Fibroblast of lung (primary cell): ENCODE measurements around the gene SELENOI. TPM values are rescaled to one million over a fixed set of nuclear protein-coding genes. Genes with fewer than 3 reads are reported as not detected.

ENCODE experiments used
- DNase-seq, 2 donors: peaks; one replicate each; pipeline versions ENCODE4 v3.0.0 to v3.0.0-alpha.2; 2010; ENCODE audit warnings: low read depth in 2 of 2
- H2AFZ ChIP-seq: 2 replicates; pipeline ENCODE4 v1.5.1; 2012; ENCODE audit warnings: low read length, control low read depth, inconsistent platforms
- H3K27ac ChIP-seq: 2 replicates; pipeline ENCODE4 v1.5.1; 2011; ENCODE audit warnings: low read length, control low read depth; ENCODE audit not compliant: insufficient read depth
- H3K27me3 ChIP-seq: 2 replicates; pipeline ENCODE4 v1.5.1; 2011; ENCODE audit warnings: mild to moderate bottlenecking, low read length; ENCODE audit not compliant: control insufficient read depth, insufficient read depth
- H3K36me3 ChIP-seq: 2 replicates; pipeline ENCODE4 v1.5.1; 2011; ENCODE audit warnings: low read length; ENCODE audit not compliant: control insufficient read depth, insufficient read depth
- H3K4me1 ChIP-seq: 2 replicates; pipeline ENCODE4 v1.5.1; 2011; ENCODE audit warnings: low read length; ENCODE audit not compliant: control insufficient read depth, insufficient read depth; ENCODE audit errors: extremely low read depth
- H3K4me2 ChIP-seq: 2 replicates; pipeline ENCODE4 v1.5.1; 2011; ENCODE audit warnings: low read length, control low read depth; ENCODE audit not compliant: insufficient read depth; ENCODE audit errors: extremely low read depth
- H3K4me3 ChIP-seq, 4 experiments: fragments of 200-600 bp in 1 of 4; sonication (generic) in 1 of 4; replicated peaks in 1 of 4; 2 replicates each; pipeline ENCODE4 v1.5.1; 2011 to 2016; ENCODE audit warnings: low read length in 4 of 4, low read depth in 3 of 4, mild to moderate bottlenecking in 3 of 4, control low read depth in 2 of 4, inconsistent platforms in 1 of 4, mixed read lengths in 1 of 4; ENCODE audit not compliant: insufficient read depth in 1 of 4; ENCODE audit errors: control extremely low read depth in 1 of 4
- H3K79me2 ChIP-seq: 2 replicates; pipeline ENCODE4 v1.5.1; 2012; ENCODE audit warnings: mild to moderate bottlenecking, low read length, inconsistent platforms; ENCODE audit not compliant: control insufficient read depth, insufficient read depth
- H3K9ac ChIP-seq: 2 replicates; pipeline ENCODE4 v1.5.1; 2011; ENCODE audit warnings: mild to moderate bottlenecking, low read length, control low read depth; ENCODE audit not compliant: insufficient read depth
- H3K9me3 ChIP-seq: 2 replicates; pipeline ENCODE4 v1.5.1; 2012; ENCODE audit warnings: low read depth, low read length; ENCODE audit not compliant: control insufficient read depth, insufficient read depth
- H4K20me1 ChIP-seq: 2 replicates; pipeline ENCODE4 v1.5.1; 2011; ENCODE audit warnings: low read length; ENCODE audit not compliant: control insufficient read depth, insufficient read depth; ENCODE audit errors: extremely low read depth
- CTCF ChIP-seq, 2 donors: IDR thresholded peaks in 1 of 2; conservative IDR thresholded peaks in 1 of 2; 1 replicate in 1 of 2; 2 replicates in 1 of 2; pipeline ENCODE4 v1.5.1; 2011 to 2012; ENCODE audit warnings: low read length in 2 of 2, control low read depth in 1 of 2, inconsistent platforms in 1 of 2, low read depth in 1 of 2, mild to moderate bottlenecking in 1 of 2
- EZH2 ChIP-seq: IDR thresholded peaks from 2 replicates; pipeline ENCODE4 v1.5.1; 2012; ENCODE audit warnings: low read length, control low read depth, mild to moderate bottlenecking; ENCODE audit errors: missing control alignments
- polyA plus RNA-seq, 2 donors: library from polyadenylated mRNA; depleted of rRNA in 1 of 2; stranded (reverse) in 1 of 2; unstranded in 1 of 2; fragments of >200 nt; gene quantifications; 2 replicates each; pipeline ENCODE4 v1.2.1, GENCODE V29; 2011 to 2012; ENCODE audit warnings: missing spikeins in 1 of 2
- total RNA-seq: library from RNA; depleted of rRNA; stranded (reverse); fragments of >200 nt; gene quantifications from 2 replicates; pipeline ENCODE4 v1.2.1, GENCODE V29; 2014

SELENOI gene
- total and polyA plus RNA-seq, 2 donors (not counting 1 experiment from before 2014, with no cell fraction given): 11.9 to 18.8 TPM

GRCh38 chr2:26411419-26411818 is 65.5 kb downstream of the SELENOI start:
- no peak overlapping the region for H2AFZ ChIP-seq
- no peak overlapping the region for H3K4me3 ChIP-seq
- no peaks in the 10 kb centered on the region for H4K20me1 ChIP-seq
- no peaks in the 10 kb centered on the region for H3K9me3 ChIP-seq
- H3K27ac ChIP-seq: no peak overlapping the region
- no peak overlapping the region for H3K4me2 ChIP-seq
- H3K79me2 ChIP-seq: no peaks in the 10 kb centered on the region
- no peak for DNase-seq
- TF ChIP-seq EZH2: no peak
- H3K36me3 ChIP-seq: no peaks in the 10 kb centered on the region
- peaks cover 5% of the 10 kb centered on the region for H3K27me3 ChIP-seq
- H3K4me1 ChIP-seq: no peaks in the 10 kb centered on the region
- H3K9ac ChIP-seq: no peak overlapping the region

GRCh38 chr2:26412091-26412673 is 66.2 kb downstream of the SELENOI start:
- Histone ChIP-seq H3K36me3 (no peaks in the 10 kb centered on the region), H3K4me1 (no peaks in the 10 kb centered on the region), H3K4me3 (no peak overlapping the region), H3K27me3 (peaks cover 5% of the 10 kb centered on the region), H3K9me3 (no peaks in the 10 kb centered on the region), H3K27ac (no peak overlapping the region), H3K79me2 (no peaks in the 10 kb centered on the region), H3K4me2 (peak overlapping the region; percentile 44), H3K9ac (no peak overlapping the region), H4K20me1 (no peaks in the 10 kb centered on the region), H2AFZ (peak overlapping the region; percentile 2)
- DNase-seq: peak in 1 of 2 donors; percentile 21
- TF ChIP-seq EZH2 (no peak), CTCF (conservative IDR thresholded peaks at IDR 0.05 in 1 of 2, IDR thresholded peaks at IDR 0.05 in 1 of 2; ENCODE audit: low read depth in 1 of 2, low read length in 2 of 2) (no peak)

- no peaks in the 10 kb centered on the region for H3K79me2 ChIP-seq
- no peaks in the 10 kb centered on the region for H3K36me3 ChIP-seq
- no peak overlapping the region for H2AFZ ChIP-seq
- no peak overlapping the region for H3K4me2 ChIP-seq
- H3K27ac ChIP-seq: no peak overlapping the region
- TF ChIP-seq EZH2 (no peak), CTCF (conservative IDR thresholded peaks at IDR 0.05 in 1 of 2, IDR thresholded peaks at IDR 0.05 in 1 of 2; ENCODE audit: low read depth in 1 of 2, low read length in 2 of 2) (no peak)
- H3K9ac ChIP-seq: no peak overlapping the region
- H3K9me3 ChIP-seq: no peaks in the 10 kb centered on the region
- no peaks in the 10 kb centered on the region for H4K20me1 ChIP-seq
- H3K4me3 ChIP-seq: no peak overlapping the region
- no peaks in the 10 kb centered on the region for H3K4me1 ChIP-seq
- no peak for DNase-seq
- no peaks in the 10 kb centered on the region for H3K27me3 ChIP-seq
Observed at GRCh38 chr2:26414311-26414710, 68.4 kb downstream of the SELENOI start.
